WTC11 (cell line): Measurements from ENCODE around the gene PACSIN1. TPM values are rescaled to one million over a fixed set of nuclear protein-coding genes. Genes with fewer than 3 reads are reported as not detected.
A peak's percentile ranks its signal among the peaks of the same experiment; 100 is the strongest.

ENCODE experiments used
- ATAC-seq: fragments of 200-7000 bp; cut with Tn5 transposase; 2 replicates; pipeline ENCODE4 v1.10.0; 2021; ENCODE audit warnings: mild to moderate bottlenecking, moderate library complexity
- CTCF ChIA-PET: fragments of 300-600 bp; sonication (Branson Sonifier 250); formaldehyde crosslinking; loops from one replicate; lab custom pipeline; 2021; ENCODE audit warnings: antibody characterized with exemption; lab: Charles Lee
- POLR2A ChIA-PET: fragments of 350-600 bp; sonication (Branson Sonifier 250); formaldehyde crosslinking; loops from one replicate; lab custom pipeline; 2021; ENCODE audit warnings: antibody characterized with exemption; lab: Charles Lee
- DNase-seq: peaks from one replicate; pipeline ENCODE4 v3.0.0; 2021; ENCODE audit warnings: low spot score
- H3K27ac Mint-ChIP-seq: 2 replicates; pipeline ENCODE4 v1.8.0; 2021; ENCODE audit warnings: mixed read lengths
- H3K27me3 Mint-ChIP-seq: 2 replicates; pipeline ENCODE4 v1.8.0; 2021; ENCODE audit warnings: low read depth, mild to moderate bottlenecking, moderate library complexity, mixed read lengths
- H3K36me3 Mint-ChIP-seq: 2 replicates; pipeline ENCODE4 v1.8.0; 2021; ENCODE audit warnings: mixed read lengths
- H3K4me1 Mint-ChIP-seq: 2 replicates; pipeline ENCODE4 v1.8.0; 2022; ENCODE audit warnings: mixed read lengths
- H3K4me3 Mint-ChIP-seq: 2 replicates; pipeline ENCODE4 v1.8.0; 2021; ENCODE audit warnings: mild to moderate bottlenecking, moderate library complexity, mixed read lengths
- H3K9me3 Mint-ChIP-seq: 2 replicates; pipeline ENCODE4 v1.8.0; 2021; ENCODE audit warnings: mixed read lengths
- CBFB ChIP-seq: sonication (generic); formaldehyde crosslinking; IDR thresholded peaks from 2 replicates; pipeline ENCODE4 v1.8.1; 2022; ENCODE audit warnings: mild to moderate bottlenecking, low read depth, missing genetic modification reagents
- CDX4 ChIP-seq: fragments of 250-450 bp; sonication (Bioruptor Pico); IDR thresholded peaks from 2 replicates; pipeline ENCODE4 v1.9.0; 2021; ENCODE audit warnings: moderate library complexity, mild to moderate bottlenecking, inconsistent platforms, borderline replicate concordance
- CTCF ChIP-seq: fragments of 200-600 bp; IDR thresholded peaks from 2 replicates; pipeline ENCODE4 v1.8.0; 2022; ENCODE audit warnings: antibody characterized with exemption
- ELF4 ChIP-seq: sonication (generic); formaldehyde crosslinking; IDR thresholded peaks from 2 replicates; pipeline ENCODE4 v1.8.1; 2022; ENCODE audit warnings: low read depth, mild to moderate bottlenecking, moderate library complexity, missing genetic modification reagents
- ETV6 ChIP-seq: sonication (generic); formaldehyde crosslinking; IDR thresholded peaks from 2 replicates; pipeline ENCODE4 v1.8.1; 2022; ENCODE audit warnings: mild to moderate bottlenecking, missing genetic modification reagents
- FOXK1 ChIP-seq: sonication (generic); formaldehyde crosslinking; IDR thresholded peaks from 2 replicates; pipeline ENCODE4 v1.8.0; 2022; ENCODE audit warnings: mild to moderate bottlenecking, moderate library complexity, missing genetic modification reagents
- GTF2I ChIP-seq: fragments of 250-450 bp; sonication (Bioruptor Pico); conservative IDR thresholded peaks from 2 replicates; pipeline ENCODE4 v1.4.0; 2021; ENCODE audit warnings: mild to moderate bottlenecking
- JUN ChIP-seq: sonication (generic); formaldehyde crosslinking; IDR thresholded peaks from 2 replicates; pipeline ENCODE4 v1.8.0; 2023; ENCODE audit warnings: mild to moderate bottlenecking, missing genetic modification reagents
- NFATC4 ChIP-seq: fragments of 250-450 bp; sonication (Bioruptor Pico); IDR thresholded peaks from 2 replicates; pipeline ENCODE4 v1.9.0; 2021; ENCODE audit warnings: mild to moderate bottlenecking
- PRRX2 ChIP-seq: fragments of 250-450 bp; sonication (Bioruptor Pico); IDR thresholded peaks from 2 replicates; pipeline ENCODE4 v1.8.0; 2021; ENCODE audit warnings: mild to moderate bottlenecking
- ZBTB21 ChIP-seq: sonication (generic); formaldehyde crosslinking; IDR thresholded peaks from 2 replicates; pipeline ENCODE4 v1.8.1; 2023; ENCODE audit warnings: mild to moderate bottlenecking, missing genetic modification reagents, borderline replicate concordance
- ZNF121 ChIP-seq: sonication (generic); formaldehyde crosslinking; IDR thresholded peaks from 2 replicates; pipeline ENCODE4 v1.8.0; 2023; ENCODE audit warnings: missing genetic modification reagents
- ZNF138 ChIP-seq: sonication (generic); formaldehyde crosslinking; conservative IDR thresholded peaks from 2 replicates; pipeline ENCODE4 v1.8.1; 2022; ENCODE audit warnings: mild to moderate bottlenecking, moderate library complexity, missing genetic modification reagents
- total RNA-seq: library from RNA; stranded (reverse); gene quantifications from 3 replicates; pipeline ENCODE4 v1.2.3, GENCODE V29; 2021
- TF ChIP-seq, protein P1 (sequence below): sonication (generic); formaldehyde crosslinking; IDR thresholded peaks from 2 replicates; pipeline ENCODE4 v1.8.0; 2023; ENCODE audit warnings: missing genetic modification reagents
- TF ChIP-seq, protein P2 (sequence below): sonication (generic); formaldehyde crosslinking; IDR thresholded peaks from 2 replicates; pipeline ENCODE4 v1.8.1; 2022; ENCODE audit warnings: mild to moderate bottlenecking, moderate library complexity, missing genetic modification reagents
- TF ChIP-seq, protein P3 (sequence below): sonication (generic); formaldehyde crosslinking; IDR thresholded peaks from 2 replicates; pipeline ENCODE4 v1.8.0; 2022; ENCODE audit warnings: missing genetic modification reagents

Gene PACSIN1
- total RNA-seq, 1 experiment from 2014 or later: 12.6 TPM

DNA sequence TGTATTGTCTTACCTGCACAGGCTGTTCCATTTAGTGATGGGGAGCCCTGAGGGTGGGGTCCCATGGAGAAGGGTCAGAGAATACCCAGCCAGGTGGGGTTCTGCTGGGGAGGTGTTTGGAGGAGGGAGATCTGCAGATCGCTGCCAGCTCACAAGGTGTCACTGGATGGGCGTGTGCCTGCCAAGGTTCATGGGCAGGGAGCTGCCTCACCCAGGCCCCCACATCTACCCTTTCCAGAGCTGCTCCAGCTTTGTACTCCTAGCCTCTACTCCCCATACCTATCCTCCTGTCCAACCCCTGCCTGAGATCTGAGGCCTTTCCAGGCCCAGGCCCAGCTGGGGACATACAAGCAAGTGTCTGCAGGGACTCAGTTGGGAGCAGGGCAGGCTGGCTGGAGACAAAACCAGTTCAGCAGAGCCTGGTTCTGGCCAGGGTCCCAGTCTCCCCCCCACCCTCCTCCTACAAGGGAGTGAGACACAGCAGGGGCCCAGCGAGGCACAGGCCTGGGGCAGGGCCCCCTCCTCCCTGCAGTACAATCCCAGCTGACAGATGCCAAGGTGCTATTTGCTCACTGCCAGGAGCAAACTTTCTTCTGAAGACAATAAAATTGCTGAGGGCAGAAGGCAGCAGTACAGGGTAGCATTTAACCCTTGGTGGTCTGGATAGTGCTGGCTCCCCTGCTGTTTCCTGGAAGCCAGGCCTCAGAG is 70.5 kb downstream of the PACSIN1 start:
- Mint-ChIP-seq H3K4me1 (peaks cover 5% of the 10 kb centered on the region; the same call in 1 of the 2 replicates), H3K4me3 (no peak overlapping the region), H3K27ac (no peak overlapping the region), H3K9me3 (no peaks in the 10 kb centered on the region), H3K27me3 (no peaks in the 10 kb centered on the region; the same call in 1 of the 2 replicates), H3K36me3 (no peaks in the 10 kb centered on the region)
- DNase-seq (no peak), ATAC-seq (no peak)
- no peak for TF ChIP-seq ZBTB21 (CRISPR knock-in tag)
- no peak for TF ChIP-seq FOXK1
- no peak for TF ChIP-seq JUN (CRISPR knock-in tag)
- TF ChIP-seq, protein P1, sequence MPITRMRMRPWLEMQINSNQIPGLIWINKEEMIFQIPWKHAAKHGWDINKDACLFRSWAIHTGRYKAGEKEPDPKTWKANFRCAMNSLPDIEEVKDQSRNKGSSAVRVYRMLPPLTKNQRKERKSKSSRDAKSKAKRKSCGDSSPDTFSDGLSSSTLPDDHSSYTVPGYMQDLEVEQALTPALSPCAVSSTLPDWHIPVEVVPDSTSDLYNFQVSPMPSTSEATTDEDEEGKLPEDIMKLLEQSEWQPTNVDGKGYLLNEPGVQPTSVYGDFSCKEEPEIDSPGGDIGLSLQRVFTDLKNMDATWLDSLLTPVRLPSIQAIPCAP: no peak
- no peak for TF ChIP-seq CBFB (CRISPR knock-in tag)
- TF ChIP-seq, protein P2, sequence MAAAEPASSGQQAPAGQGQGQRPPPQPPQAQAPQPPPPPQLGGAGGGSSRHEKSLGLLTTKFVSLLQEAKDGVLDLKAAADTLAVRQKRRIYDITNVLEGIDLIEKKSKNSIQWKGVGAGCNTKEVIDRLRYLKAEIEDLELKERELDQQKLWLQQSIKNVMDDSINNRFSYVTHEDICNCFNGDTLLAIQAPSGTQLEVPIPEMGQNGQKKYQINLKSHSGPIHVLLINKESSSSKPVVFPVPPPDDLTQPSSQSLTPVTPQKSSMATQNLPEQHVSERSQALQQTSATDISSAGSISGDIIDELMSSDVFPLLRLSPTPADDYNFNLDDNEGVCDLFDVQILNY (CRISPR knock-in tag): no peak
- TF ChIP-seq, protein P3, sequence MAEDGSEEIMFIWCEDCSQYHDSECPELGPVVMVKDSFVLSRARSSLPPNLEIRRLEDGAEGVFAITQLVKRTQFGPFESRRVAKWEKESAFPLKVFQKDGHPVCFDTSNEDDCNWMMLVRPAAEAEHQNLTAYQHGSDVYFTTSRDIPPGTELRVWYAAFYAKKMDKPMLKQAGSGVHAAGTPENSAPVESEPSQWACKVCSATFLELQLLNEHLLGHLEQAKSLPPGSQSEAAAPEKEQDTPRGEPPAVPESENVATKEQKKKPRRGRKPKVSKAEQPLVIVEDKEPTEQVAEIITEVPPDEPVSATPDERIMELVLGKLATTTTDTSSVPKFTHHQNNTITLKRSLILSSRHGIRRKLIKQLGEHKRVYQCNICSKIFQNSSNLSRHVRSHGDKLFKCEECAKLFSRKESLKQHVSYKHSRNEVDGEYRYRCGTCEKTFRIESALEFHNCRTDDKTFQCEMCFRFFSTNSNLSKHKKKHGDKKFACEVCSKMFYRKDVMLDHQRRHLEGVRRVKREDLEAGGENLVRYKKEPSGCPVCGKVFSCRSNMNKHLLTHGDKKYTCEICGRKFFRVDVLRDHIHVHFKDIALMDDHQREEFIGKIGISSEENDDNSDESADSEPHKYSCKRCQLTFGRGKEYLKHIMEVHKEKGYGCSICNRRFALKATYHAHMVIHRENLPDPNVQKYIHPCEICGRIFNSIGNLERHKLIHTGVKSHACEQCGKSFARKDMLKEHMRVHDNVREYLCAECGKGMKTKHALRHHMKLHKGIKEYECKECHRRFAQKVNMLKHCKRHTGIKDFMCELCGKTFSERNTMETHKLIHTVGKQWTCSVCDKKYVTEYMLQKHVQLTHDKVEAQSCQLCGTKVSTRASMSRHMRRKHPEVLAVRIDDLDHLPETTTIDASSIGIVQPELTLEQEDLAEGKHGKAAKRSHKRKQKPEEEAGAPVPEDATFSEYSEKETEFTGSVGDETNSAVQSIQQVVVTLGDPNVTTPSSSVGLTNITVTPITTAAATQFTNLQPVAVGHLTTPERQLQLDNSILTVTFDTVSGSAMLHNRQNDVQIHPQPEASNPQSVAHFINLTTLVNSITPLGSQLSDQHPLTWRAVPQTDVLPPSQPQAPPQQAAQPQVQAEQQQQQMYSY (CRISPR knock-in tag): no peak
- no peak for TF ChIP-seq ZNF121 (CRISPR knock-in tag)
- TF ChIP-seq, all 79 proteins: peak for 0
- CTCF ChIA-PET: interaction anchor here (0.6 to 1.5 kb wide), 2 partner anchors 10 to 233 kb away, joined by 3 read pairs; no protein-coding TSS in a partner anchor
- POLR2A ChIA-PET: no interaction called here

GRCh38 chr6:34536959-34537848 is 71.3 kb downstream of the PACSIN1 start:
- 0 out of 2 replicates have a peak overlapping the region, but pooled peaks have one; percentile 86 for H3K27ac Mint-ChIP-seq
- H3K36me3 Mint-ChIP-seq: no peaks in the 10 kb centered on the region
- no peak for DNase-seq
- no peaks in the 10 kb centered on the region for H3K9me3 Mint-ChIP-seq
- ChIA-PET POLR2A (no interaction called here), CTCF (interaction anchor here (0.6 kb wide), 1 partner anchor 233 kb away, joined by 3 read pairs; no protein-coding TSS in a partner anchor)
- H3K27me3 Mint-ChIP-seq: no peaks in the 10 kb centered on the region; the same call in 1 of the 2 replicates
- TF ChIP-seq GTF2I (CRISPR knock-in tag) (0 out of 2 replicates have a peak, but pooled peaks have one; percentile 32), ETV6 (CRISPR knock-in tag) (no peak)
- ATAC-seq: no peak
- no peaks in the 10 kb centered on the region for H3K4me1 Mint-ChIP-seq
- no peak overlapping the region for H3K4me3 Mint-ChIP-seq

DNA sequence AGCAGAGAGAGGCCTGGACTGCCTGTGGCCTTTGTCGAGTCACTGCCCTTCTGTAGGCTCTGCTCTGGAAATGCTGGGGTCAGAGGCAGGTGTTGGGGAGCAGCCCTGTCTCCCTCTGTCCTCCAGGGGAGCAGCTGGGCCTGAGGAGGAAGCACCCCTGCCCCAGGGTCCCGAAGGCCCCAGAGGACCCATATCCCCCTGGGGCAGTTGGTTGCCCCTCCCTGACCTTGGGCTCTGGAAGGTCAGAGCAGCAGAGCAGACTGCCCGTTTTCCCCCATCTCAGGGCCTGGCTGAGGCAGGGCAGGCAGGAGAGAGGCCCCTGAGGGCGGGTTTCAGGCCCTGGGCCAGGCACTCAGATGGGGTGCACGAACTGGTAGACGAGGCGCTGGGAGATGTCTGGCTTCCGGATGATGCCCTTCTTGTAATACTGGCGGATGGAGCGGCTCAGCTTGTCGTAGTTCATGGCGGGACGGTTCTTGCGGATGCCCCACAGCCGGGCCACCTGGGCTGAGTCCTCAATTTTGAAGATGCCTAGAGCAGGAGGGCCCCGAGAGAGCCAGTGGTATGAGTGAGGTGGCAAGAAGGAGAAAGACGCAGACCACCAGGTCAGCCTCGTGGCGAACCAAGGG is 72.2 kb downstream of the PACSIN1 start:
- no peak overlapping the region for H3K4me3 Mint-ChIP-seq
- TF ChIP-seq, protein P1: no peak
- TF ChIP-seq CTCF (no peak), CDX4 (CRISPR knock-in tag) (no peak), NFATC4 (CRISPR knock-in tag) (no peak), PRRX2 (CRISPR knock-in tag) (no peak), ELF4 (CRISPR knock-in tag) (no peak), ZNF138 (CRISPR knock-in tag) (no peak)

More for the DNA sequence above, 72.2 kb downstream of the PACSIN1 start:
- Mint-ChIP-seq H3K4me1 (no peaks in the 10 kb centered on the region), H3K9me3 (no peaks in the 10 kb centered on the region), H3K27ac (0 out of 2 replicates have a peak overlapping the region, but pooled peaks have one; percentile 86), H3K36me3 (no peaks in the 10 kb centered on the region), H3K27me3 (no peaks in the 10 kb centered on the region; the same call in 1 of the 2 replicates)
- ATAC-seq: peak; percentile 19; the same call in 1 of the 2 replicates
- no peak for DNase-seq
- ChIA-PET CTCF (interaction anchor here (2.5 kb wide), 1 partner anchor 78 kb away, joined by 12 read pairs; no protein-coding TSS in a partner anchor), POLR2A (no interaction called here)
